ENCODE data around the gene MKLN1. TPM values are rescaled to one million over a fixed set of nuclear protein-coding genes. Genes with fewer than 3 reads are reported as not detected.
"Not testable (repeated sequence)": the region's sequence is repeated elsewhere in the genome, so short reads cannot be mapped to it uniquely, and the experiment has no call there.

The MKLN1 gene
- 73.4 TPM for total RNA-seq
- long read RNA-seq, full-length matches to known transcripts: 33 of 58 reads
- long read RNA-seq, partial matches to known transcripts: 5 of 58 reads
- long read RNA-seq, other reads (novel, unspliced or antisense): 20 of 58 reads

DNA sequence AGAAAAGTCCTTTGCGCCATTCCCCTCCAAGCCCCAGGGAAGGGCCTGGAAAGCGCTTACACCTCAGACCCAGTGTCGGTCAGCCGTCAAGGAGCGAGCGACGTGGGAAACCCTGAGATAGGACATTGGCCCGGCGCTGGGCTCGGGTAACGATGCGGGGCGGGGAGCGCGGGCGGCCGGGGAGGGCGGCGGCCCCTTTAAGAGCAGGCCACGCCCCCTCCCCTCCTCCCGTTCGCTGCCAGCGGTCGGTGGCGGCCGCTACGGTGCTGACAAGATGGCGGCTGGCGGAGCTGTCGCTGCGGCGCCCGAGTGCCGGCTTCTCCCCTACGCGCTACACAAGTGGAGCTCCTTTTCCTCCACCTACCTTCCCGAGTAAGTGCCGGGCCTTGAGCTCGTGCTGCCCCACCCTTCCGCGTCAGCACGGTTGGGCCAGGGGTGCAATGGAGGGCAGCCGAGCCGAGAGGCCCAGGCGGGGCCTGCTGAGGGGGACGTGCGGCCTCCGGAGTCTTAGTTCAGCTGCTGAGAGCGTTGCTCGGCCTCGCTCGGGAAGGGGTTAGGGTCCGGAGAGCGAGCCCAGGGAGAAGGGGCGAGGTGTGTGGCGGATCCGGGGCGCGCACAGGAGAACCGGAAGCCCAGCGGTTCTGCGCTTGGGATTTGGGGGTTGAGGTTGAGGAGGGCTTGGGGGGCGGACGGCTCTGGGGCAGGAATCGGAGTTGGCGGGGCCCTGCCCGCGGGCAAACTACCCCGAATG lies at the start of gene MKLN1:
TSS of gene MKLN1 (plus strand) at position 251 of the 751 bp plus-strand sequence. CDS start at position 275, 24 bp downstream.
- DNase-seq (ENCODE audit: low spot score): peak; percentile 97

DNA sequence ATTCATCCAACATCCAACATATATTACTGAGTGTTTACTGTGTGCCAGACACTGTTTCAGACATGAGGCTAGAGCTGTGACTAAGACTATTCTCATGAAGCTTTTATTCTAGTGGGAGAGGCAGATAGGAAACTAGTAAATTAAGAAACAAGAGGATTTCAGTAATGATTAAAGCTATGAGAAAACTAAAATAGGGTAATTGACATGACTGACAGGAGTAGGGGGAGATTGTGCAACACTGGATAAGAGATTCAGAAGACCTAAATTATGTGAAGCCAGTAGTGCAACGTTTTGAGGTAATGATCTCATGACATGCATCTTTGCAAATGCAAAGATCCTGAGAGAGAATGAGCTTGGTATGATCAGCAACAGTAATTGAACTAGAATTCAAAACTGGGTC lies 48.6 kb upstream of the MKLN1 start:
- no peak for DNase-seq (ENCODE audit: low spot score)

GRCh38 chr7:131281266-131282048 lies 46.2 kb upstream of the MKLN1 start:
- no peak for DNase-seq (ENCODE audit: low spot score)

GRCh38 chr7:131284702-131285419 lies 42.8 kb upstream of the MKLN1 start:
- no peak for DNase-seq (ENCODE audit: low spot score)

GRCh38 chr7:131285556-131285955 lies 42.1 kb upstream of the MKLN1 start:
- DNase-seq (ENCODE audit: low spot score): no peak

- DNase-seq (ENCODE audit: low spot score): no peak
Measured at GRCh38 chr7:131288450-131288849, 39.2 kb upstream of the MKLN1 start.

DNA sequence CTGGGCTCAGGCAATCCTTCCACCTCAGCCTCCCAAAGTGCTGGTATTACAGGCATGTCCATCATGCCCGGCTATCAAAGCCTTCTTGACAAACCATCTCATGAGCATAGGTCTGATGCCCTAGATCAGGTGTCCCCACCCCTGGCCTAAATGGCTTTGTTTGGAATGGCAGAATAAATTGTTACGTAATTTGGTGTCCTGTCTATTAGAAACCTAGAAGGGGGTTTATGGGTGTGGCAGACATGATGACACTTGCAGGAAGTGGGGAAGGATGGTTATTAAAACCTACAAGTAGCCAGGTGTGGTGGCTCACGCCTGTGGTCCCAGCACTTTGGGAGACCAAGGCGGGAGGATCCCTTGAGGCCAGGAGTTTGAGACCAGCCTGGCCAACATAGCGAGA lies 38.6 kb upstream of the MKLN1 start:
- DNase-seq (ENCODE audit: low spot score): no peak

DNA sequence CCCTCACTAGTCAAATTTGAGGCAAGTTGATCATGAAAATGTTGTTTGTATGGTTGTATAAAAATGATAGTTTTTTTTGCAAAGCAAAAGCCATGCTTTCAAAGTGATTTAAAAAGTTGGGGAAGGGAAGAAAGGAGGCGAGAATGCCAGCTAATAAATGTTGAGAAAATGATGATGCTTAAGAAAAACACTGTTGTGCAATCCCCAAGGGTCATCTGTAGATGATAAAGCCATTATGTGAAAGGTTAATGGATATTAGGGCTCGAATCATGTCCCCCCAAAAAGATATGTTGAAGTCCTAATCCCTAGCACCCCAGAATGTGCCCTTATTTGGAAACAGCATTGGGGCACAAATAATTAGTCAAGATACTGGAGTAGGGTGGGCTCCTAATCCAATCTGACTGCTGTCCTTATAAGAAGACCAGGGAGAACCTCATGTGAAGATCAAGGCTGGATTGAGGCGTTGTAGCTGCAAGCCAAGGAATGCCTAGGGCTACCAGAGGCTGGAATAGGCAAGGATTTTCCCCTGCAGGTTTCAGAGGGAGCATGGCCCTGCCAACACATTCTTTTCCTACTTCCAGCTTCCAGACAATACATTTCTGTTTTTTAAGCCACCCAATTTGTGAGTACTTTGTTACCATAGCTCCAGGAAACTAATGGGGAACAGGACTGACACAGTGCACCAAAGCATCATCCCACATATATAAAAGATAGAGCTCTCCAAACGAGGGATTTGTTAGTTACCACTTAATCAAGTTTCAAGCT lies 35.4 kb upstream of the MKLN1 start:
- no peak for DNase-seq (ENCODE audit: low spot score)

GRCh38 chr7:131293018-131293417 lies 34.7 kb upstream of the MKLN1 start:
- DNase-seq (ENCODE audit: low spot score): no peak

GRCh38 chr7:131294553-131294952 lies 33.1 kb upstream of the MKLN1 start:
- DNase-seq (ENCODE audit: low spot score): no peak

- no peak for DNase-seq (ENCODE audit: low spot score)
Measured at GRCh38 chr7:131298608-131298992, 29.1 kb upstream of the MKLN1 start.

DNA sequence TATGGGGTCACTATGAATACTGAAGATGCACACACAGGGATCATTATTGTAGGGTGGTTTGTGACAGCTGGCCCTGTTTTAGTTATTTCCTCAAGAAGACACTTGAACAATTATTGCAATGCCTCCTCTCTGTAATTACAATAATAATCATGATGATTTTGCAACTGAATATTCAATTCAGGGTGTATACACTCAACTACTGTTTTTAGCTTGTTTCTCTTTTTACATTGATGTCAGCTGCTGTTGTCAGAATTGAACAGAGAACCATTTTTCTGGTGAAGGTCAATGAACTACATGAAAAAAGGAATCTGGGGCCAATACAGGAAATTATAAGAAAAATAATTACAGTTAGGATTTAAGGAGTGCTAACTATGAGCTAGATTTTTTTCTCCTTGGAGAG lies 28.6 kb upstream of the MKLN1 start:
- DNase-seq (ENCODE audit: low spot score): no peak

- DNase-seq (ENCODE audit: low spot score): no peak
Measured at GRCh38 chr7:131300078-131300477, 27.6 kb upstream of the MKLN1 start.

DNA sequence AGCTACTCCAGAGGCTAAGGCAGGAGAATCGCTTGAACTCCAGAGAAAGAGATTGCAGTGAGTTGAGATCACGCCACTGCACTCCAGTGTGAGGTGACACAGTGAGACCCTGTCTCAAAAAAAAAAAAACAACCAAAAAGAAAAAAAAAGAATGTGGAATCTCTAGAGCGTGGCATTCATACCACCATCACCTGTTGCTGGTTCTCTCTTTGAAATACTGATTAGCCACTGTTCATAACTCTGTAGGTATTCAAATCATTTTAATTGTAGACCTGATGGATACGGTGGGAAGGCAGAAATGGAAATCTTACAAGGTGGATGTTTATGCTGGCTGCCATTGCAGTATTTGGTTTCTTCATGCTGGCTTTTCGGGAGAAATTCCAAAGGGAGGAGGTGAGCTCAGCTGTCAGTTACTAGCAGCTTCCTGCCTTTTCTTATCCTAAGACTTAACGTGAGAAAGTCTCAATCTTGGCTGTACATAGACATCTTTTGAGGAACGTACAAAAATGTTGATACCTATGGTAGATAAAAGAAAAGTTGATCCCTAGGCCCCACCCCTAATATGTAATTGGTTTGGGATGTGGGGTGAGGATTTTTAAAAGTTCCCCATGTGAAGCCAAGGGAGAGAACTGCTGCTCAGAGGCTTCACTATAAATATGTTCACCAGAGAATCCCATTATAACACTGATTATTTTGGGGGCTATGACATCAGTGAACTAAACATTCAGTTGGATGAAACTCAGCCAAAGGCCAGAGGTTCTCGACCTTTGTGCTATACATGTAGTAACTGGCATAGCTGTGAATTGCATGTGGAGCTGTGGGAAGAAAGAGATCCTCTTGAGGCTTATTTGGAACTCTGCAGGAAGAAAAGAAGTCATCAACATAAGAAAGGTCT lies 26.9 kb upstream of the MKLN1 start:
- no peak for DNase-seq (ENCODE audit: low spot score)

- no peak for DNase-seq (ENCODE audit: low spot score)
Measured at GRCh38 chr7:131302446-131302845, 25.2 kb upstream of the MKLN1 start.

DNA sequence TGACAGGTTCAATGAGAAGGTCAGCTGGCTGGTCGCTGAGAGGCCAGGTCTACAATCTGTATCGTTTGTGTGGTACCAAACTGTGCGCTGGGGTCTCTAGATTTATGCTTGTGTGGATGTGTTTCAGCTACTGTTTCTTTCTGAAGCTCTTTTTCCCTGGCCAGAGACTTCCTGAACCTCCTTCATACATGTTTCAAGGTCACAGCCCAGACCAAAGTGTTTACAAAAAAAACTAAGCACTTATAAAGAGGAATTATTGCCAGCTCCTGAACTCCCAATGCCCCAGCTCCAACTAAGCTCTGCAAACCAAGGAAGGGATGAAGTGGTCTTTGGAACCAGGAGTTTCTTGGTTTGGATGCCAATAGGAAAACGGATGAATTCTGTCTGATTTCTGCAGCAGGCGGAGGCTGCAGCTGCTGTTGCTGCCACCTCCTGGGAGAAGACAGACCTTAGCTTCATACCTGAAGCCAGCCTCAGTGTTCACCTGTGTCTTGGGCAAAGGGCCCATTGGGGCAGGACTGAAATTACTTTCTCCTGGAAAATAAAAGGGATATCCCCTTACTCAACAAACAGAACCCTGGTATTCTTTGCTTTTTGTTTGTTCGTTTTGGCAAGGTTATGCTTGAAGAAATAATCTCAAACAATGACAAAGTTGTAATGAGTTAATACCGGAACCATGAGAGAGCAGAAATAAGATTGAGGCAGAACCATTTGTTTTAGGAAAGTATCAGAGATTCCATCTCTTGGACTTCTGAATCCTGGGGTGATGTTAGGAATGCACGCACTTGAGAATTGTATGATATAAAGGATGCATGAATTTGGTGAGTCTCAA lies 24.6 kb upstream of the MKLN1 start:
- no peak for DNase-seq (ENCODE audit: low spot score)

DNA sequence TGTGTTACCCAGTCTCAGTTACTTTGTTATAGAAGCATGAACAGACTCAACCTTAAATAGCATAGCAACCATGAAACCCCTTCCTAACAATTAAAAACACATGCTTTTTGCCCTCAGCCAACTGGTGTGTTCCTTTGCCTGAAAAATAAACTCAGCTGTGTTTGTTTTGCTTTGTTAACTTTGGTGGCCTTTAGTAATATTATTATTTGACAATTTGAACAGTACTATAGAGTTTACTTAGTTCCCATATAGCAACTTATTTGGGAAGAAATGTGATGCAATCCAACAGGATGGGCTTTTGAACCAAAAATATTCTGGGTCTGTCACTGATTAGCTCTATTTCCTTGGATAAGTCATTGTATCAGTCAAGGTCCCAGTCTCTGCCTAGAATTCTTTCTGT lies 22.5 kb upstream of the MKLN1 start:
- no peak for DNase-seq (ENCODE audit: low spot score)

- DNase-seq (ENCODE audit: low spot score): not testable (repeated sequence)
Measured at GRCh38 chr7:131306041-131306440, 21.6 kb upstream of the MKLN1 start.

GRCh38 chr7:131306777-131307176 lies 20.9 kb upstream of the MKLN1 start:
- no peak for DNase-seq (ENCODE audit: low spot score)

All from mesenteric fat pad (tissue), 1 donor.